Embryonic facial prominence (tissue), 1 donor: ENCODE data around the gene PLEKHG7.

Experiments
- DNase-seq: peaks from one replicate; pipeline ENCODE4 v3.0.0-alpha.2; 2016; ENCODE audit errors: extremely low spot score

The PLEKHG7 gene

DNA sequence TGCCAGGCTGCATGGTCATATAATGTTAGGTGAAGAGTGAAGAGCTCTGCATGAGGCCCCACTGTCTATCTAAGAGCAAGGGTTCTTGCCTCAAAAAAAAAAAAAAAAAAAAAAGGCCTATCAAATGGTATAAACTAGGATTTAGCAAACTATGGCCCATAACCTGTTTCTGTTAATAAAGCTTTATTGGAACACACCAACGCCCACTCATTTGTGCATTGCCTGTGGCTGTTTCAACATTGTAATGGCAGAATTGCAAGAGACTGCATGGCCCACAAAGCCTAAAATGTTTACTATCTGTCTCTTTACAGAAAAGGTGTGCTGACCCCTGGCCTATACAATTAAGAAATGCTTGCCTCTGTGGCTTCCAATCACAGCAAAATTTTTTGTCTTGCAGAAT lies 12.8 kb downstream of the PLEKHG7 start:
- DNase-seq: no peak

- no peak for DNase-seq
Measured at GRCh38 chr12:92717202-92717601, 14.4 kb downstream of the PLEKHG7 start.

GRCh38 chr12:92718483-92718990 lies 15.7 kb downstream of the PLEKHG7 start:
- no peak for DNase-seq

DNA sequence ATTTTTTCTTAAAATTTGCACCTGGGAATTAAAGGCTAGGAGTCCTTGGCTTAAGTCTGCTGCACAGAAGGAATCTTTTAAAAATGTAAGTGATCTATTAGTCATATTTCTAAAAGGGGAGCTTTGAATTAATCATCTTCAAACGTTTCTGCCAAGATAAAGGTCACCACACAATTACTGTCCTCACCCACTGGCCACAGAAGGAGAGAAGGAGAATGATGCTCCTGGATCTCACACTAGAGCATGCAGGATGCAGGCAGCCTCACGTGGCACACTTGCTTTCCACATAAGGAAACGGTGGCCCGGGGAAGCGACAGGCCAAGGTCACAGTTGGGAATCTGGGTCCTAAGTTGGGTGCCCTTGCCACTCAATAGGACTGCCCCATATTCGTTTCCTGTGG lies 16.9 kb downstream of the PLEKHG7 start:
- DNase-seq: no peak

- DNase-seq: no peak
Measured at GRCh38 chr12:92721130-92721529, 18.3 kb downstream of the PLEKHG7 start.

GRCh38 chr12:92721656-92722055 lies 18.9 kb downstream of the PLEKHG7 start:
- no peak for DNase-seq

DNA sequence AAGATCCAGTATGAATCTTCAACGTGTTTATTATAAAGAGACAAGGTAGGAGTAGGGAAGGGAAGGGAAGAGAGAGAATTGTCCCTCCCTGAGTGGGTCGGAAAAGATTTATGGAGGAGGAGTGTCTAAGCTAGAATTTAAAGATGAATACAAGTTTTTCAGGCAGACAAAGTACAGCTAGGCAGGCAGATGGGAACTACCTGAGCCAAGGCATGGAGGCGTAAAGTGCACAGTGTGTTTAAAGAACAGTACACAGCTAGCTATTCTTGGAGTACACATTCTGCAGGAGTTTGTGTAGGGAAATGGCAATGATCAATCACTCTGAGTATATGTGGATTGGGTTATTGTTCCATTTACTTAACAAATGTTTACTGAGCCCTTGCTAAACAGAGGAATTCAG lies 20.1 kb downstream of the PLEKHG7 start:
- DNase-seq: no peak

DNA sequence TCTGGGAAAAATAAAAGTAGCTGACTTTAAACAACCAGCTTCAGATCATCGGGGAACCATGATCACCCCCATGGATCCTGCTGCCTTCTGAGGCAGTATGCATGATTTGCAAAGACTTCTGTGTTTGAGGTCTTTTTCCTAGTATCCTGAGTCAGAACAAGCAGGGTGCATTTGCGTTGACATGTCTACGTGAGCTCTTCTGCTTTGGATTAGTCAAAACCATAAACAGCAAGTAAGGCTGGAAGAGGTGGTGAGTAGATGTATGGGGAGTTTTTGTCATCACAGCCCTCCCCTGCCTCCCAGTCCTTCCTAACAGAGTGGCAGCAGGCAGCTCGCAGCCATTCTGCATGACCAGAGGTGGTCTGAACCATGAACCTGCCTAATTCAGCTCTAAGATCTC lies 24.1 kb downstream of the PLEKHG7 start:
- no peak for DNase-seq

DNA sequence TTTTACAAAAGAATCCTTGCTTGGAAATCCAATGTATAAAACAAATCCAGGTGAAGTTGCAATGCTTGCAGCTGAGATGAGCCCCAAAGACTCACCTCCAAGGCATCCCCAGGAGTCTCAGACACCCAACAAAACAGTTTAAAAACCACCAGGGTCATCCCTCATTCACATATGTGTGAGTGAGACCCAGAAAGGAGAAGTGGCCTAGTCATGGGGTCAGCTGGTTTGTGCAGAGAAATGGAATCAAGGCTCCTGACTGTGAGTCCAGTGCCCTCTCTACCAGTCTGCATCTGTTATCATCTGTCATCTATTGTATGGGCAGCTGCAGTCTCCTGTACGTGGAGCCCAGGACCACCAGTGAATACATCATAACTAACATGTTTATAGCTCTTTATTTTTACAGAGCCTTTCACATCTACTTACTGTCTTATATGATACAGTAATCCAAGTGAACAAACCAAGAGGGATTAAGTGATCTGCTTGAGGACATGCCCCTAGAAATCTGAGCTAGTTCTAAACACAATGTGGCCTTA lies 27.1 kb downstream of the PLEKHG7 start:
- DNase-seq: no peak

DNA sequence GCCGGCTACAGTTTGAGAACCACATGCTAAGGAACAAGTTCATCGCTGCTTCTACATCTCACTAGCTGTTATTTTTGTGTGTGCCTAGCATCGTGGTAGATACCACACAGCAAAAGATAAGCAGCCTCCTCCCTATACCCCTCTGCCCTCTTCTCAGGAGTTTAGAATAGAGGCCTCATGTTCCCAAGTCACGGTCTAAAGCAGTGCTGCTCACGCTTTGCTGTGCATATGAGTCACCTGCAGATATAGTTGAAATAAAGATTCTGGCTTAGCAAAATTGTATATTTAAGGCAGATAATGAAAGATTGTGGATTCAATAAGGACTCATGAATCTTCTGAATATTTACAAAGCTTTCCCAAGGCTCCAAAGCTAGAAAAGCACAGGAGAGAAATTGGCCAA lies 28.0 kb downstream of the PLEKHG7 start:
- no peak for DNase-seq

DNA sequence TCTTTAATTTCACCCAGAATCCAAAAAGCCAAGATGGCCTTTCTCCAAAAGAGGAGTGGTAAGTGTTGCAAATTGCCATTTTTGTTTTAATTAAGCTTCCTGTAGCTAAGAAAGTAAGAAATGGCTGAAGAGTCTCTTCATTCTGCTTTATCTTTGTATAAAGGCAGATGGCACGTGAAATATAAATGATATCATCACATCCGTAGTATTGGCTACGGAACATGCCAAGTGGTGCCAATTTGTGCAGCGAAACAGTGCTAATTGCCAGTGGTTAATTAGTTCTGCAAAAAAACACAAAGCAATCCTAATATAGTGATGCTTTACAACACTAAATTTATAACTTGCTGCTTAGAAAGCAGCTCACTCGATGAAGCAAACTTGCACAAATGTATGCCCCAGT lies 29.4 kb downstream of the PLEKHG7 start:
- DNase-seq: no peak

- DNase-seq: no peak
Measured at GRCh38 chr12:92732716-92733115, 29.9 kb downstream of the PLEKHG7 start.

DNA sequence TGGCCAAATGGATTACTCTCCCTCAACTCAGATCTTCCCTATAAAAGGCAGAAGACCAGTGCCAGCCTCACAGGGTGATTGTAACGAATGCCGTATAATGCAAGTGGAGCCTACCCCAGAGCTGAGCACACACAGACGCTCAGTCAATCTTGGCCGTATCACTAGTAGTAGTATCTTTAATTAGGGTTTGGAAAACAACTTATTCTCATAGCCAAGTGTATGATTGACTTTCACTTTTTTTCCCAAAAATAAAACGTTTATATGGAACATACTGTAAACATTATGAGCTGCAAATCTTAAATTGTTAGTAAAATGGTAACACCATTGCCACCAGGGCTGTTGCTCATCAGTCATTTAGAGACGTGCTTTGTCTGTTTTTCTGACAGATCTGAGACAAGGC lies 30.4 kb downstream of the PLEKHG7 start:
- DNase-seq: no peak

GRCh38 chr12:92733661-92734060 lies 30.9 kb downstream of the PLEKHG7 start:
- DNase-seq: no peak

DNA sequence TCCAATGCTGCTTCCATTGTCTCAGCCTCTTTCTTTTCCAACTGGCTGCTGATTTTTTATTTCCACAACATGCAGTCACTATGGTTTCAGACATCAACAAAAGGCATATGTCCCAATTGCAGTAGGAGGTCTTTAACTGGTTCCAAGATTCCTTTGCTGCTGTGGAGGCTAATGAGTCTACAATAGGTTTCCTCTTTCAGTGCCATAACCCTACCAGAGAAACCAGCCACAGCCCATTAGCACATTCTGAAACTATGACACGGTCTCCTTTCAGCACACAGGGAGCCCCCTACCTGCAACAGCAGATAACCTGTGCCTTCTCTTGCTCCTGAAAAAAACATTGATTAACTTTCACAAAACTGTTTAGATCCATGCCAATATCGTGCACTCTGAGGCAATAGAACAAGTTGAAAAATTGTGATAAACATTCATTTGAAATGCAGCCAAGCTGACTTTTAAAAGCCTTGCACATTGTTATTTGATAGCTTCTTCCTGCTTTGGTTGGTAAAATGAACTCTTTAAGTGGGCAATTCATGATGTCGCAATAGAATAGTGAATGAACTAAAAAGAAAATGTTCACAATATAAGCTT lies 32.4 kb downstream of the PLEKHG7 start:
- DNase-seq: peak; percentile 19

GRCh38 chr12:92736605-92737004 lies 33.8 kb downstream of the PLEKHG7 start:
- DNase-seq: no peak

DNA sequence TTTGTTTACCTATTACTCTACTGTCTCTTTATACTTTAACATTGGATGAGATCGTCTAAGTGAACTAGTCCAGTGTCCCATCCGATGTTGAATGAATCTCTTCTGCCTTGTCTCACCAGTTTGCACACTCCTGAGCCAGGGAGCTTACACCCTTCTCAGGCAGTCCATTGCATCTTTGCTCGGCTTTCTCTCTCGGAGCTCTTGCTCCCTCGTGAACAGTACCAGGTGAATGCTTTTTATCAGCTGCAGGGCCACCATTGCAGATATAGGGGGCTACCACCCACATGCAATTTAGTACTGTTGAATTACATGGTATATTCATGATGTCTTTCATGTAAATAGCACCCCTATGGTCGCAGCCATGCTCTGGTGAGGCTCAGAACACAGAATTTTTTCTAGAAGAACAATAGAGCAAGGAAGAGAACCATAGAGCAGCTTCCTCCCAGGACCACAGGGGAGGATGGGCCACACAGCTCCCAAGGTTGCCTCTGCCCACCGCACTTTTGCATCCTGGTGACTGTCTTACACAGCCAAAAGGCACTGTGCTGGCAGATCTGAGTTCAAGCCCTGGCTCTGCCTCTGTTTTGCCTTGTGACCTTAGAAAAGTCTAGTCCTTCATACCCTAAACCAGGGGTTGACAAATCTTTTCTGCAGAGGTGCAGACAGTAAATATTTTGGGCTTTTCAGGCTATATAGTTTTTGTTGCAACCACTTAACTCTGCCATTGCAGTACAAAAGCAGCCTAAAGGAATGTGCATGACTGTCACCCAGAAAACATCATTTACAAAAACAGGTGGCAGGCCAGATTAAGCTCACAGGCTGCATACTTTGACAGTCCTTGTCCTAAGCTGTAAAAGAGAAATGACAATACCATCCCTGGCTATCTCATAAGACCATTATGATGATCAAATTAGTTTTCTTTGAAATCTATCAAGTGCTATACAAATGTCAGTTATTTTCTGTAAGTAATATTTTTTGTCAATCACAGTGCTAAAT lies 35.4 kb downstream of the PLEKHG7 start:
- DNase-seq: no peak

GRCh38 chr12:92739113-92739512 lies 36.3 kb downstream of the PLEKHG7 start:
- no peak for DNase-seq

- no peak for DNase-seq
Measured at GRCh38 chr12:92740411-92740810, 37.6 kb downstream of the PLEKHG7 start.

DNA sequence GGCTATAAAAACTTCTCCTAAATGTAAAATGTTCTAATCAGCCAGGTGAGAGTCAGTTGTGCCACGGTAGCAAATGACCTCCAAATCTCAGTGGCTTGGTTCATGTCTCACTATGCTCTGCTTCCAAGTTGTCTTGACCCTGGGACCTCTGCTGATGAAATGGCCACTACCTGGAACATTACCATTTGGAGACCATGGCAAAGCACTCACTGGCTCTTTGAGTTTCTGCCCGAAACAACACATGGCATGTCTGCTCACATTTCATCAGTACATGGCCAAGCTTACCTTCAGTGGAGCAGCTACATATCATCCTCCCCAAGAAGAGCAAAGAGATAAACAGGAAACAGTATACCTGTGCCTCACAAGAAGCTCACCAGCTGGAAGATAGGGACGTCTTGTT lies 40.2 kb downstream of the PLEKHG7 start:
- DNase-seq: no peak

DNA sequence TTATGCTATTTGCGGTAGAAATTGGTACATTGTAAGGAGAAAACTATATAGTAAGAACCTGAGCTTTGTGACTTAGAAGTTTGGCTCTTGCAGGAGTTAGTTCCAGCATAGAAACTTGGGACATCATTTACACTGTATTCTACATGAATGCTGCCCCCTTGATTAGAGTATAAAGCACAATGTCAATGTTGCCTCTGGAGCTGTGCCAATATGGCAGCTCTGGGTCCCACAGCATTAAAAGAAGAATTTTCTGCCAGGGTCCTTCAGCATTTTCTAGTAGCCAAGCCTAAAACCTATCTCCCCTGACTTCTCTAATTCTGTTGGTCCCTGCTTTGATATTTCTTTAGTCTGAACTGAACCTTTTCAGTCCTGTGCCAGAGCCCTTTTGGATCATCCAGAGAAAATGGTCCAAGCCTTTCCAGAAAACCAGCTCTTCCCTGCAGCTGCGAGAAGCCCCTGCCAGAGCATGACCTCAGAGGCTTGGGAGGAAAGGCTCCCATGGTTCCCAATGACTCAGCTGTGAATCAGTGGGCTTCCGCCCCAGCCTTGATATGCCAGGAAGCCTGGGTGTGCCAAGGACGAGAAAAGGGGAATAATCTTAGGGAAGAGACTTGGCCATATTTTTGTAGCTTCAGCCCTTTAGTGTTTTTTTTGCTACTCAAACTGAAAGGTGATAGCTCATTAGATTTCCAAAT lies 43.2 kb downstream of the PLEKHG7 start:
- no peak for DNase-seq

GRCh38 chr12:92747151-92747550 lies 44.4 kb downstream of the PLEKHG7 start:
- DNase-seq: no peak
